HUDEP-2 (cell line): Measurements from ENCODE around the gene EIF6.

Experiments
- DNase-seq, 76 experiments: peaks; one replicate each; lab custom pipeline; 2025; ENCODE audit not compliant: unreplicated experiment in 76 of 76; lab: John Stamatoyannopoulos, UW

Gene EIF6

DNA sequence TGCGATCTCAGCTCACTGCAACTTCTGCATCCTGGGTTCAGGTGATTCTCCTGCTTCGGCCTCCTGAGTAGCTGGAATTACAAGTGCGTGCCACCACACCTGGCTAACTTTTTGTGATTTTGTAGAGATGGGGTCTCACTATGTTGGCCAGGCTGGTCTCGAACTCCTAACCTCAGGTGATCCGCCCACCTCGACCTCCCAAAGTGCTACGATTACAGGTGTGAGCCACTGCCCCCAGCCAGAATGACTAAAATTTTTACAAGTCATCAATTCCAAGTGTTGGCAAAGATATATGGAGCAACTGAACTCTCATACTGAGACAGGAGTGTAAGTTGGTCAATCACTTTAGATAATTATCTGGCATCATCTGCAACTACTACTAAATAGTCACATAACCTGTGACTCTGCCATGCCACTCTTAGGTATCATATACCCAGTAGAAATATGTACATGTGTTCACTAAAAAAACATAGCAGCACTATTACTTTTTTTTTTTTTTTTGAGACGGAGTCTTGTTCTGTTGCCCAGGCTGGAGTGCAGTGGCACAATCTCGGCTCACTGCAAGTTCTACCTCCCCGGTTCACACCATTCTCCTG, 3.0 kb downstream of the EIF6 start:
- no peak for DNase-seq

DNA sequence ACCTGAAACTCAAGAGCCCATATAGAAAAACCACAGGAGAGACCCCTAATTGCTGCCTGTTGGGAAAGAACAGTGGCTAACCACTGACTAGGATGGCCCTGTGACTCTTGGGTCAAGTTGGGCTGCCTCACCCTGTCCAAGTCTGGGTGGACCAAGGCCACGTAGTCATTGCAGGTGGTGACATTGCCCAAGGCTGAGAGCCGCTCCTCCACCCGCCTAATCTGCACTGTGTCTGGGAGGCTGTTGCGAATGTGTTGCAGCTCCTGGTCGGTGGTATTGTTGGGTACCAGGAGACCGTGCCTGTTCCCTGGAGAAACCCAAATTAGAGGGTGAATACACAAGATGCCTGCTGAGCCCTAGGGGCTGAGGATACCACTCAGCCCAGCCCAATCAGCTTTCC, 4.0 kb downstream of the EIF6 start:
- no peak for DNase-seq

DNA sequence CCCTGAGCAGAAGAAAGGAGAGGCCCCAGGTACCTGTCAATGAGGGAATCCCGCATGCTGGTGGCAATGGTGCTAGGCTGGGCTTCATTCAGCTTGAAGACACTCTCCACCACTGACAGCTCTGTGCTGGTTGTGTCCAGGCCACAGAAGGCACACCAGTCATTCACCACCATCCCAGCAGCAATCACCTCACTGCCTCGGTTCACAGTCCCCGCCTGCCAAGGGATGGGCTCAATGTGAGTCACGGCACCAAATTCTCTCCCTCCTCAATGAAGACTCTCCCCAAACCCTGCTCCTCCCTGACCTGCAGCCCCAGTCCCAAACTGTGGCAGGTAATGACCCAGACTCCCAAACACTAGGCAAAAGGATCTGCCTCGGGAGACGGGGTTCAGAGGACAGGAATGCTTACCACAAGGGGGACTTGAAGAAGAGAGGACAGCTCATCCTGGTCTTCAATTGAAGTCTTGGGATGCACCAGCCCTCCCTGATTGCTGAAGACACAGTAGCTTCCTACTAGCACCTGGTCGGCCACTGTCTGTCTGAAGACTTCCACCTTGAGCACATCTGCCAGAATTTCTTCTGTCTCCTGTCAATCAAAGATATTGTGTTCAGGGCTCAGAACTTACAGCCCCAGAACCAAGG, 4.9 kb downstream of the EIF6 start:
- DNase-seq = no peak

DNA sequence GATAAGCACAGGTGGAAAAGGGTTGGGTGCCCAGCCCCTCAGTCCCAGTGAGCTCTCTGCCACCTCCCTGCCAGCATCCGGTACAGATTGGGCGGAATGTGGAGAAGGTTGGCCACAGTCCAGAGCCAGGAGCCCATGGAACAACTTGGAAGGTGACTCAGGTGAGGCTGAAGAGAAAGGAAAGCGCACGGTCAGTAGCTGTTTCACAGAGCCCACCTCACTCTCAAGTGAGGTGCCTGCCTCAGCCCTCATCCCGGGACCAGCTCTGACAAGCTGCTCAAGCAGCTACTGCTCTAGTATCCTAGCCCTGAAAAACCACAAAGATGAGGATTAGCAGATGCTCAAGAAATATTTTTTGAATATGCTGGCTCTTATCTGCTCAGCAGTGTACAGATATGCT, 5.5 kb downstream of the EIF6 start:
- no peak for DNase-seq

DNA sequence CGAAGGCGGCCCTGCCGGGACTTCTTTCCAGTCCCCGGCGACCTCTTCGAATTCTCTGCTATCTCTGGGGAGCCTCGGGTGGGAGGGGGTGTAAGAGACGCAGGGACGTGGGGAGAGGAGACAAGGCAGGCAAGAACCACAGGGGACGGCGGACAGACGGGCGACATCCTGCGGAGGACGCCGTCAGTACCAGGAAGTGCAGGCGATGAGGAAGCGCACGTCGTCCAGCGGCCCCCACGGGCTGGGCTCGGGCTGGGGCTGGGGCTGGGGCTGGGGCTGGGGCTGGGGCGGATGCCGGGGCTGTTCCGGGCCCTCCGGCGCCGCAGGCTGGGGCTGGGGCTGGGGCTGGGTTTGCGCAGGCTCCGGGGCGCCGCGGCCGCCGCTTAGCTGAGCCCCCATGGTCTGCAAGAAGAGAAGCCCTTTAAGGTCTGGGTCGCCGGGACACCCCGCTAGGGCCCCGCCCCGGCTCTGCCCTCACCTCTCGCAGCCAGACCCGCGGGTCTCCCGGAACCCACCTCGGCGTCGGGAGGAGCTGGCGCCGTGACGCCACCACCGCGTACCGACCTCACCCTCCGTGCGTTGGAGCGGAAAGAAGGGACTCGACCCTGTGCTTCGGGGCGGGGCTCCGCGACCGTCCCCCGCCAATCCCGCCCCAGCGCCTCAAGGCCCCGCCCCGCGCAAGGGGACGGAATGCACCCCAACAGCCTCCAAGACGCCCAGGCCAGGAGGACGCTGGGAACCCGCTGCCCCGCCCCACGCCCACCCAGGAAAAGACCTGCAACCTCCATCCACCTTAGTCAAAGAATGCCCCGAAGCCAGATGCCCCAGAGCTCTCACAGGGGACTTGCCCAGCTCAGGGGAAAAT, 6.8 kb downstream of the EIF6 start, which contains the start of gene MMP24OS:
TSS of gene MMP24OS (minus strand) at position 592 of the 865 bp plus-strand sequence. CDS start at position 399, 193 bp downstream.
- peak in 73 of 76 experiments; percentile 33 to 90 (median 76) for DNase-seq

DNA sequence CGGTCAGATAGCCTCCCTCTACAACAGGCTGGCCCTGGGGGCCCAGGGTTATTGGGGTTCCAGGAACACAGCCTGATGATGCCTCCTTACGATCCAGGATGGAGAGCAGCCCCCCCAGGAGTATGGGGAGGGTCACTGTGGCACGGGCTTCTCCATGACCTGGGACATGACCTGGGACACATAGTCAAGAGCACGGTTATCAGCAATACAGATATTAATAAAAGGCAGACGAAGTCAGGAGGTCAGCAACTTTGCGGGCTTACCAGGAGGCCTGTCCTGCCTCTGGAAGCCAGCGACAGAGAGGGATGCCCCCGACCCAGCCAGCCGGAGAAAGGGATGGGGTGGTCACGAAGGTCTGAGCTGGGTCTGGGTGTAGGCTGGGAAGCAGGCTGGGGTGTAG, 7.4 kb downstream of the EIF6 start:
- DNase-seq = peak in 2 of 76 experiments; percentile 27 to 40

DNA sequence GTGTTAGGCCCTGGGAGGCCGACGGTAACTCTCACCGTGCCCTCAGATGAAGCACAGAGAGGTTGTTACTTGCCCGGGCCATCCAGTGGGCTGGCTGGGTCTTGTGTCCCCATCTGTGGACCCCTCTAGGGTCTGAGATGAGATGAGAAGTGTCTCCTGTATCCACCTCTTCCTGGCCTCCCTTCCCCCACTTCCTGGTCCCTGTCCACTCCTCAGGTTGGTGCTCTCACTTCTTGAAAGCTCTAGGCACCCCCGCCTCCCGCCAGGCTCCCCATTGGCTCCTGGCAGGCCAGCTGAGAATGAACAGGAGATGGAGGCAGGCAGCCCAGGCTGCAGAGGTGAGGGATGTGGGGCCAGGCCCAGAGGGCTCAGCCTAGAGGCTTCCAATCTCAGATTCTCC, 8.2 kb downstream of the EIF6 start:
- DNase-seq = no peak

DNA sequence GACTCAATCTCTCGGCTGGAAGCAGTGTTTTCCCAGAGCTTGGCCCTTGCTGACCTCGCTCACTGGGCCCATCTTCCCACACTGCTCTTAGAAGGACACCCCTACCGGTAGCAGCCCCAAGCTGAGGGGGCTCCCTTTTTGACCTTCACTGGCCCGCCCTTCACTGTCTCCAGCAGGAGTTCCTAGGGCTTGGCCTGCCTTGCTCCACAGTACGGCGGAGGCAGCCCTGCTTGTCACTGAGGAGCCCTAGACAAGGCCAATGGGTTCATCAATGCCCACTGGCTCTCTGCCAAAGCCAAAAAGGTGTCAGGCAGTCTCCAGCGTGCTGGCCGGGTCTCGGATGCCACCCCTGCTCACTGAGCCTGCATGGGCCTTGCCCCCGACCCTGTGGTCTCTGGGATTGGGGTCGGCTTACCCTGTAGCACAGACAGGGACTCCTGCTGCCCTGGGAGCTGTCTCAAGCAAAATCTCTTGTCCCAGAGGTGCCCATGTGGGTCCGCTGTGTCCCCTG, 8.8 kb downstream of the EIF6 start:
- no peak for DNase-seq

DNA sequence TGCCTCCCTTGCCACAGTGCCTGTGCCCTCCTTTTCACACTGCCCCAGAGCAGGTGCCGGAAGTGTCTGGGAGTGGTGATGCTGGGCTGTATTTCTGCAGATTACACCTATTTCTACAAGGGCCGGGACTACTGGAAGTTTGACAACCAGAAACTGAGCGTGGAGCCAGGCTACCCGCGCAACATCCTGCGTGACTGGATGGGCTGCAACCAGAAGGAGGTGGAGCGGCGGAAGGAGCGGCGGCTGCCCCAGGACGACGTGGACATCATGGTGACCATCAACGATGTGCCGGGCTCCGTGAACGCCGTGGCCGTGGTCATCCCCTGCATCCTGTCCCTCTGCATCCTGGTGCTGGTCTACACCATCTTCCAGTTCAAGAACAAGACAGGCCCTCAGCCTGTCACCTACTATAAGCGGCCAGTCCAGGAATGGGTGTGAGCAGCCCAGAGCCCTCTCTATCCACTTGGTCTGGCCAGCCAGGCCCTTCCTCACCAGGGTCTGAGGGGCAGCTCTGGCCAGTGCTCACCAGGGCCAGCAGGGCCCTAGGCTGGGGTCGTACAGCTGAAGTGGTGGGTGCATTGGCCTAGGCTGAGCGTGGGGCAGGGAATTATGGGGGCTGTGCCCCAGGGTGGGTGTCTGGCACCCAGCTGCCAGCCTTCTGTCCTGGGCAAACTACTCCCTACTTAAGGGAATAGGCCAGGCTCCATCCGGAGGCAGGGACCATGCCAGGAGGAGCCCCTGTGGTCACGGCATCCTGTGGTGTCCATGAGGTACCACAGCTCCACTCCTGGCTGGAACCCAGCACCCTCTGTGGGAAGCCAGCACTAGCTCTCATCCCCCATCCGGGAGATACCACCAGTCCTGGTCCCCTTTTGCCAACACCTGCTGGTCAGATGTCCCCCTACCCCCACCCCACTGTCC, 10.1 kb downstream of the EIF6 start:
- no peak for DNase-seq

DNA sequence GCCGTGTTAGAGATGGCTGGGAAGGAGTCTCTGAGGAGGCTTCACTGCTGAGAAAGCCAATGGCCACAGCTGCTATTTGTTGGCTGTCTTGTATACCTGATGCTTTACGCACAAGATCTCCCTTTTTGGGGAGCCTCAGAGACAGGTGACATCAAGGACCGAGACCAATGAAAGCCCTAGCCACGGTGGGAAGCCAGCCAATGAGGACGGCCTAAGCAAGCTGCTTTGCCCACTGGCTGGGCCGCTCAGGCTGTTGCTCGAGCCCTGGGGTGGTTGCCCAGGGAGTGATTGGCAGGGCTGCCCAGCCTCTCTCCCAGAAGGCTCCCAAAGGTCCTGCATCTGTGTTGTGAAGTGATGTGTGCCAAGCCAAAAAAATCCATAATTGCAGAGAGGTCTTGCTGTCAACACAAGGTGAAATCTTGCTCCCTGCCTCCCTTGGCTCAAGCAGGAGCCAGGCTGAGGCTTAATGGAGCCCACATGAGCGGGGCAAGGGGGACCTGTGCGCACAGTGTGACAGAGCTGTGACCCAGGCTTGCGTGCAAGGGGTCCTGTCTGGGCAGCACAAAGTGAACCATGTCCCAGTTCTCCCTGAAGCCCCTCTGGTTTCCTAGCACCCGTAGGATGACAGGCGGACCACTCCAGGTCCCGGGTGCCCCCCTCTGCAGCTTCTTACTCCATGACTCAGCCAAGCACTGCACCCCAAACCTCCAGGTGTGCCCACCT, 11.0 kb downstream of the EIF6 start:
- no peak for DNase-seq

DNA sequence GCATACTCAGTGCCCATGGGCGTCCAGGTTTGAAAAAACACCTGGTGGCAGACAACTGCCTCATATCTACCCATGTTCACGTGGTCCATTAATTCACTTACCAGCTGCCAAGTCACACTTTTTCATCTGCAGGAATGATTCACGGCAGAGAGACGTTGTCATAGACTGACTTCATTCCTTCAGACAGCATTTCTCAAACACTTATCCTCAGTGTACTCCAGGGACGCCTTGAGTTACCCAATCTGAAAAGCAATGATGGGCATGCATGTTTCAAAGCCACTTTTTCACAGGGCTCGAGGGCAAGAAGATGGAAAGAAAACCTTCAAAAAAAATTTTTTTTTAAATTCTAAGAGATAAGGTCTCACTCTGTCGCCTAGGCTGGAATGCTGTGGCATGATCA, 12.7 kb downstream of the EIF6 start:
- DNase-seq = no peak

DNA sequence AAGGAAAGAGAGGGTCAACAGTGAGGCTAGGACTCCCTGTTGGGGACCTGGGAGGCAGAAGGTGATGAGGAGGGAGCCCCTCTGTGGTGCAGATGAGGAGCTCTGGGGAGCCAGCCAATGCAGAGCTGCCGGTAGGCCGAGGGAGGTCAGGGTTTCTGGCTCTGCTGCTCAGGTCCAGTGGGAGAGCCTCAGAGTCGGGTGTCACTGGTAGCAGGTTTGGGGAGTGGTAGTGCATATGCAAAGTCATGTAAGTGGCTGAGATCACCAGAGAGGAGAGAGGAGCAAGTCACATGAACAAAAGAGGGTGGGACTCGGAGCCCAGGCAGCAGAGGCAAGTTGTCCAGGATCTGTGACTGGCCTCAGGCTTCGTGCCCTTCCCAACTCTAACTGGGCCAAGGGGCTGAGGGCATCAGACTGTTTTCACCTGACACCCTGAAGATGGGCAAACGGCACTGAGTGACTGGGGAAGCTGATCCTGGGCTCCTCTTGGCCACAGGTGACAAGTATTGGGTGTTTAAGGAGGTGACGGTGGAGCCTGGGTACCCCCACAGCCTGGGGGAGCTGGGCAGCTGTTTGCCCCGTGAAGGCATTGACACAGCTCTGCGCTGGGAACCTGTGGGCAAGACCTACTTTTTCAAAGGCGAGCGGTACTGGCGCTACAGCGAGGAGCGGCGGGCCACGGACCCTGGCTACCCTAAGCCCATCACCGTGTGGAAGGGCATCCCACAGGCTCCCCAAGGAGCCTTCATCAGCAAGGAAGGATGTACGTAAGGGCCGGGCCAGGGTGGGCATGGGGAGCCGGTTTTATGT, 13.3 kb downstream of the EIF6 start:
- DNase-seq = peak in 2 of 76 experiments; percentile 12 to 31

DNA sequence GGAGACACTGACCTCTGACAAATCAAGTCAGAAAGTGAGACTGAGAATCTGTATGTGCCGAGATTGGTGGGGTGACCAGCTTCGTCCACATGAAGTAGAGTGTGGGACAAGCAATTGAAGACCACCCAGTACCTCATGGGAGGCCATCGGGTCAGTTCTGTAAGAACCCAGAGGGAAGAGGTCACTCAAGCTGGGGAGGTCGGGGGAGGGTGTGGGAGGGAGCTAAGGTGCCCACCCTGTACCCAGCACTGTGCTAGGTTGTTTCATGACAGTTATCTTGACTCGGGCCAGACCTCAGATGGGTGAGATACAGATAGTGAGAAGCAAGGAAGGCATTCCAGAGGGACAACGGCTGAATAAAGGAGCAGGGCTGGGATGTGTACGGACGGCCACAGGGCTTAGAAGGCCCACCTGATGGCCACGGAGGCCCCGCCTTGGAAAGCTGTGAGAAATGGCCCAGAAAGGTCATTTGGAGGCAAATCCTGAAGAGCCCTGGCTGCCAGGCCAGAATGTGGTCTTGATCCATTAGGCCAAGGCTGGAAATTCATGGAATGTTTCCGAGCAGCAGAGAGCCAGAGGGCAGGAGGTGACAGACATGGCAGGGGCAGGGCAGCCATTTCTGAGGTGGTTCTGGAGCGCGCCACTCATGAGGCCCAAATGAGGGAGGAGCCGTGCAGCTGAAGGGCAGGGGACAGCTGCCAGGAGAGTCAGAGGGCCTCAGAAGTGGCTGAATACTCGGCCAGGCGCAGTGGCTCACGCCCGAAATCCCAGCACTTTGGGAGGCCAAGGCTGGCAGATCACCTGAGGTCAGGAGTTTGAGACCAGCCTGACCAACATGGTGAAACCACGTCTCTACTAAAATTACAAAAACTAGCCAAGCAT, 14.3 kb downstream of the EIF6 start:
- no peak for DNase-seq

DNA sequence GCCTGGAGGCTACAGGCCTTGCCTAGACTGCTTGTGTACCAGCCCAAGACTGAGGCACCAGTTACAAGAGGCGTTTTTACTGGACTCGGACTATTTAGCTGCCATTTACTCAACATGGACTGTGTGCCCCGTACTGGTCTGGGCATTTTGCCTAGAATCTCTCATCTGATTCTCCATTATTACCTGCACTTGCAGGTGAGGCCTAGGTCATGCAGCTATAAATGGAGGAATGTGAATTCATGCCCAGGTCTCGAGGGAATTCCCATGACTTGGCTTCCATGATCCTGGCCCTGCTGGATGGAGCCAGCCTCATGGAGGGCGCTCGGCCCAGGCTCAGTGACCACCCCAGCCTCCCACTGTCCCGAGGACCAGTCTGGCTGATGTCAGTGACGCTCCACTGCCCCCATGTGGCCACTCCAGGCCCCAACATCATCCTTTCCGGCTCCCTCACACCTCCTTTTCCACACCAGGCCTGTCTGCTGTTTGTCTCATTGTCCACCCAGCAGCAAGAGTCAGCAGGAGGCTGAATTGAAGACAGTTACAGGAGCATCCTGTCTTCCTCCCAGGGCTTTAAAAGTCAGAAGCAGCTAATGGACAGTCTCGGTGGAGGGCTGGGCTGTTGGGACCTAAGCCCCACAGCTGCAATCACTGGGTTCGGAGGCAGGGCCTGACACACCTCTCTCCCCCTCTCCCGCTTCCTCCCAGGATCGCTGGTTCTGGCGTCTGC, 15.4 kb downstream of the EIF6 start:
- DNase-seq = peak in 52 of 76 experiments; percentile 4 to 74 (median 36)

DNA sequence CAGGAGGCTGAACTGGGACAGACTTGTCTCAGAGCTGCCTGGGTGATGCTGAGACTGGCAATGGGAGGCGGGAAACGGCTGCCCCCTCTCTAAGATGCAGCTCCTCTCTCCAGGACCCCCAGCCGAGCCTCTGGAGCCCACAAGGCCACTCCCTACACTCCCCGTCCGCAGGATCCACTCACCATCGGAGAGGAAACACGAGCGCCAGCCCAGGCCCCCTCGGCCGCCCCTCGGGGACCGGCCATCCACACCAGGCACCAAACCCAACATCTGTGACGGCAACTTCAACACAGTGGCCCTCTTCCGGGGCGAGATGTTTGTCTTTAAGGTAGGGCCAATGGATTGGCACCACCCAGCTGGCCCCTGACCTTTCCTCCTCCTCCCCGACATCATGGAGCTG, 17.5 kb downstream of the EIF6 start:
- no peak for DNase-seq

DNA sequence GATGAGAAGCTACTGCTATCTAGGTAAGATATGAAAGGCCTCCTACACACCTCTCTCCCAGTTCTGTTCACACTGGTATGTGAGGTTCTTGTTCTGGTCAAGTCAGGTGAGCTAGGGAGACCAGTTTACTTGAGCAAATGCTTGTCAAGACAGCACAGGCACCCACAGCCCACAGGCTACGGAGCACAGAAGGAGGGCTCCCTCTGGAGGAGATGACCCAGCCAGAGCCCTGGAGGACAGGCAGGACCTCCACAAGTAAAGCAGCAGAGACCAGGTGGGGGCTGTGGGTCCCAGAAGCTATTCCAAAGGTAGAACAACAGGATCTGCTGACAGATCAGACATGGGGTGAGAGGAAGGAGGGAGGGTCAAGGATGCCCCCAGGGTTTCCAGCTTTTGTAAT, 19.8 kb downstream of the EIF6 start:
- DNase-seq = peak in 15 of 76 experiments; percentile 5 to 26 (median 13)
